AG04449 (cell line): ENCODE data around the gene PDZD2.

Experiments
- CTCF ChIA-PET: fragments of 350-600 bp; formaldehyde crosslinking; extraction: SDS; loops from one replicate; lab custom pipeline; 2021; ENCODE audit warnings: antibody characterized with exemption; lab: Yijun Ruan, JAX
- POLR2A ChIA-PET: fragments of 400-600, 350-600 bp; formaldehyde crosslinking; extraction: SDS; loops from one replicate; lab custom pipeline; 2020; ENCODE audit warnings: antibody characterized with exemption, inconsistent platforms; lab: Yijun Ruan, JAX
- DNase-seq: peaks from one replicate; pipeline ENCODE4 v3.0.0-alpha.2; 2010; ENCODE audit warnings: low read depth, low spot score
- H3K4me3 ChIP-seq: 2 replicates; pipeline ENCODE4 v1.5.1; 2011; ENCODE audit warnings: low read depth, mild to moderate bottlenecking, control low read depth, low read length
- TF ChIP-seq, protein P1 (sequence below): IDR thresholded peaks from one replicate; pipeline ENCODE4 v1.5.1; 2011; ENCODE audit warnings: mild to moderate bottlenecking, moderate library complexity, low read length, control low read depth, inconsistent platforms; ENCODE audit not compliant: insufficient read depth; ENCODE audit errors: missing control alignments

The PDZD2 gene

DNA sequence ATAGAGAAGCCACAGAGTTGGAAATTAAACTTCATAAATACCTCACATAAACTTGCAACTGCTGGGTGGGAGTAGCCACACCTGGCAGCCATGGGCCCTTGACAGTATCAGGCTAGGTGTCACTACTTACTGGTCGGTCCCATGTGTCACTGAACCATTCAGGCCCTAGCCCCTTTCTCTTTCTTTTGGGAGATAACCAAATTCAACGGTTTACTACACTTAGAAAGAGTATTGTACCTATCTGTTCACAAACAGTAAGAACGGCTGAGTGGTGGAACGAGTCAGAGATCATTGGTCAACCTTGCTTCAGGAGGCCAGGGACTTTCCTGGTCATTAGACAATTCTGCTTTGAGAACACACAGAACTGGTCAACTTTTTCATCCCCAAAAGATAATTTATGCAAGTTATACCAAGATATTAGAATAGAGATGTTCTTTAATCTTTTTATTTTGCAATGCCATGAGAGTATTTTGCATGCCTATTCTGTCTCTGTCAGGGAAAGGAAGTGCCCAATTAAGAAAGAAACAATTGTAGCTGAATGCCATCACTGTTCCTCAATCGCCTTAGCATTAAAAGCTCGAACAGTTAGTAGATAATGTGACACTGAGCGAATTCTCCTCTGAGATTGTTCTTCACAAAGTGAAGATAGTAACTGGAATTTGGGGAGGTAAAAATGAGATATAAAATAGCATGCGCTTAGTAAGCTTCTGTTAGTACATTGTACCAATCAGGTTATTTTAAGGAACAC lies 484.3 kb downstream of the PDZD2 start:
- POLR2A ChIA-PET, result no interaction called here
- no peak overlapping the region for H3K4me3 ChIP-seq
- no peak for DNase-seq
- TF ChIP-seq, protein P1, sequence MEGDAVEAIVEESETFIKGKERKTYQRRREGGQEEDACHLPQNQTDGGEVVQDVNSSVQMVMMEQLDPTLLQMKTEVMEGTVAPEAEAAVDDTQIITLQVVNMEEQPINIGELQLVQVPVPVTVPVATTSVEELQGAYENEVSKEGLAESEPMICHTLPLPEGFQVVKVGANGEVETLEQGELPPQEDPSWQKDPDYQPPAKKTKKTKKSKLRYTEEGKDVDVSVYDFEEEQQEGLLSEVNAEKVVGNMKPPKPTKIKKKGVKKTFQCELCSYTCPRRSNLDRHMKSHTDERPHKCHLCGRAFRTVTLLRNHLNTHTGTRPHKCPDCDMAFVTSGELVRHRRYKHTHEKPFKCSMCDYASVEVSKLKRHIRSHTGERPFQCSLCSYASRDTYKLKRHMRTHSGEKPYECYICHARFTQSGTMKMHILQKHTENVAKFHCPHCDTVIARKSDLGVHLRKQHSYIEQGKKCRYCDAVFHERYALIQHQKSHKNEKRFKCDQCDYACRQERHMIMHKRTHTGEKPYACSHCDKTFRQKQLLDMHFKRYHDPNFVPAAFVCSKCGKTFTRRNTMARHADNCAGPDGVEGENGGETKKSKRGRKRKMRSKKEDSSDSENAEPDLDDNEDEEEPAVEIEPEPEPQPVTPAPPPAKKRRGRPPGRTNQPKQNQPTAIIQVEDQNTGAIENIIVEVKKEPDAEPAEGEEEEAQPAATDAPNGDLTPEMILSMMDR, result no peak
- CTCF ChIA-PET, result no interaction called here

GRCh38 chr5:32123889-32124676 lies 485.2 kb downstream of the PDZD2 start:
- CTCF ChIA-PET, result no interaction called here
- no peak for DNase-seq
- no peak overlapping the region for H3K4me3 ChIP-seq
- TF ChIP-seq, protein P1, result no peak
- POLR2A ChIA-PET, result no interaction called here

DNA sequence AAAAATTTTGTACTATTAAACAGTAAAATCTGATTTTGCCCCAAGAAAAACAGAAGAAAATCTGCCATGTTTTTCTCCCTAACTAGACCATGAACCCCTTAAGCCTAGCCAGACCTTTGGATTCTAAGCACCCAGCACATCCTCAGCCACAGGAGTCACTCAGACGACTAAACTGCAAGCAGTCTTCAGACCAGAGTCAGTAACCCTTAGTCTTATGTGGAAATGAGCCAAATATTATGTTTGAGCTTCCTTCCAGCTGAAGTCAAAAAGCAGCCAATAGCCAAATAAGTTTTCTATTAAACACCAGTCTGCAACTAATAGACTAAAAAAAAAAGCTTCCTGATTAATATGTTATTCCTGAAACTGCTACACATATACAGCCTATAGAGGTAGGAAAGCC lies 487.8 kb downstream of the PDZD2 start:
- TF ChIP-seq, protein P1, result no peak
- ChIA-PET CTCF (interaction anchor here (0.9 to 1.1 kb wide), 2 partner anchors 22 to 203 kb away, joined by 3 to 4 read pairs; no protein-coding TSS in a partner anchor), POLR2A (no interaction called here)
- DNase-seq, result no peak
- no peak overlapping the region for H3K4me3 ChIP-seq

GRCh38 chr5:32127711-32128110 lies 488.8 kb downstream of the PDZD2 start:
- ChIA-PET POLR2A (no interaction called here), CTCF (interaction anchor here (0.9 kb wide), 1 partner anchor 34 kb away, joined by 3 read pairs; no protein-coding TSS in a partner anchor)
- TF ChIP-seq, protein P1, result no peak

DNA sequence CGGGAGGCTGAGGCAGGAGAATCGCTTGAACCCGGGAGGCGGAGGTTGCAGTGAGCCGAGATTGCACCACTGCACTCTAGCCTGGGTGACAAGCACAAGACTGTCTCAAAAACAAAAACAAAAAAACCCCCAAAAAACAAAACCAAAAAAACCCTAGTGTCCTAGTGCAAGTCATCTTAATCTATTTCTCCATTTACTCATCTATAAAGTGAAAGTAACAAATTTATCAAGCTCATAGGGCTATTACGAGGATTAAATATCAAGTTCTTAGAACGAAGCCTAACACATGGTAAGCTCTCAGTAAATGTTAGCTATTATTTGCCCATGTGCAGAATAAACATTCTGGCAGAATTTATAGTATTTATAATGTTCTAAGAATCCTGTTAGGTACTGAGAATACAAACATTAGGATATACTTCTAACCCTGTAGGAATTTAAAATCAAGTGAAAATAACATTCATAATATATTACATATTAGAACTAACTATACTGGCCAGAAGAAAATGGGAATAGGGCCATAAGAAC lies 490.2 kb downstream of the PDZD2 start:
- ChIA-PET POLR2A (no interaction called here), CTCF (no interaction called here)
- H3K4me3 ChIP-seq, result no peak overlapping the region
- no peak for DNase-seq
- TF ChIP-seq, protein P1, result no peak

More at GRCh38 chr5:32127711-32128110, 488.8 kb downstream of the PDZD2 start:
- H3K4me3 ChIP-seq, result no peak overlapping the region
- no peak for DNase-seq

DNA sequence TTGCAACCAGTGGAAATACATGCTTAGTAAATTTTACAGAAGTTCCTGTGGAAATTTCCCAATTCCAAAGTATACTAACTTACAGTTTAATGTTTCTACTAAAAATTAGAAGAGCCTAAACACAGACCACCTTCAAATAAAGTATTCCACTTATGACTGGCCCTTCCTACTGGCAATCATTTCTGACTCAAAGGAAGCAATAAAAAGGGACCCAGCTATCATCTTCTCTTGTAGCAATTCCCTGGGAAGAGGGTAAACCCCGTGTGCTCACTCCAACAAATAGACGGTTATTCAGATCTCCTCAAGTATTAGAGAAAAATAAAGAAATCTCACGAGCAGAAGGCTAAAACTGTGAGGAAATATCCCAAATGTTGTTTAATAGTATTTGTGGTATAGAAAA lies 491.9 kb downstream of the PDZD2 start:
- TF ChIP-seq, protein P1, result no peak
- ChIA-PET CTCF (interaction anchor here (1.1 to 1.4 kb wide), 2 partner anchors 101 to 199 kb away, joined by 3 to 4 read pairs; no protein-coding TSS in a partner anchor), POLR2A (no interaction called here)
- H3K4me3 ChIP-seq, result no peak overlapping the region
- no peak for DNase-seq
